ENCODE data around the gene CHST11. TPM values are rescaled to one million over a fixed set of nuclear protein-coding genes. Genes with fewer than 3 reads are reported as not detected.
"Not testable (repeated sequence)": the region's sequence is repeated elsewhere in the genome, so short reads cannot be mapped to it uniquely, and the experiment has no call there.

CHST11 gene
- total RNA-seq, 1 donor, result 10.8 TPM

DNA sequence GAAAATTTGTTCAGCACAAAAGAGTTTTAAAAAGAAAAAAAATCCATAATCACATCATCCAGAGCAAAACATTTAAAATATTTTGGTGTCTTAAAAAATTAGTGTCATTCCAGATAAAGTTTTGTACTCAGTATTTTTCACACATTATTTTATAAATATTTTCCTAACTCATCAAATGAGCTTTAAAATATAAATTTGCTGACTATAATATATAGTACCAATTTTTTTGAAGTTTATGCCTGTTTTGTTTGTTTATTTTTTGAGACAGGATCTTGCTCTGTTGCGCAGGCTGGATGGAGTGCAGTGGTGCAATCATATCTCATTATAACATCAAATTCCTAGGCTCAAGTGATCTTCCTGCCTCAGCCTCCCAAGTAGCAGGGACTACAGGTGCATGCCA, 337.2 kb downstream of the CHST11 start:
- H3K4me3 ChIP-seq (ENCODE audit: low read depth, low read length), result no peak overlapping the region
- TF ChIP-seq, protein P1, sequence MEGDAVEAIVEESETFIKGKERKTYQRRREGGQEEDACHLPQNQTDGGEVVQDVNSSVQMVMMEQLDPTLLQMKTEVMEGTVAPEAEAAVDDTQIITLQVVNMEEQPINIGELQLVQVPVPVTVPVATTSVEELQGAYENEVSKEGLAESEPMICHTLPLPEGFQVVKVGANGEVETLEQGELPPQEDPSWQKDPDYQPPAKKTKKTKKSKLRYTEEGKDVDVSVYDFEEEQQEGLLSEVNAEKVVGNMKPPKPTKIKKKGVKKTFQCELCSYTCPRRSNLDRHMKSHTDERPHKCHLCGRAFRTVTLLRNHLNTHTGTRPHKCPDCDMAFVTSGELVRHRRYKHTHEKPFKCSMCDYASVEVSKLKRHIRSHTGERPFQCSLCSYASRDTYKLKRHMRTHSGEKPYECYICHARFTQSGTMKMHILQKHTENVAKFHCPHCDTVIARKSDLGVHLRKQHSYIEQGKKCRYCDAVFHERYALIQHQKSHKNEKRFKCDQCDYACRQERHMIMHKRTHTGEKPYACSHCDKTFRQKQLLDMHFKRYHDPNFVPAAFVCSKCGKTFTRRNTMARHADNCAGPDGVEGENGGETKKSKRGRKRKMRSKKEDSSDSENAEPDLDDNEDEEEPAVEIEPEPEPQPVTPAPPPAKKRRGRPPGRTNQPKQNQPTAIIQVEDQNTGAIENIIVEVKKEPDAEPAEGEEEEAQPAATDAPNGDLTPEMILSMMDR (IDR thresholded peaks at IDR 0.05; ENCODE audit: insufficient read depth, low read length), result no peak
- no peak for DNase-seq (ENCODE audit: low read depth)

DNA sequence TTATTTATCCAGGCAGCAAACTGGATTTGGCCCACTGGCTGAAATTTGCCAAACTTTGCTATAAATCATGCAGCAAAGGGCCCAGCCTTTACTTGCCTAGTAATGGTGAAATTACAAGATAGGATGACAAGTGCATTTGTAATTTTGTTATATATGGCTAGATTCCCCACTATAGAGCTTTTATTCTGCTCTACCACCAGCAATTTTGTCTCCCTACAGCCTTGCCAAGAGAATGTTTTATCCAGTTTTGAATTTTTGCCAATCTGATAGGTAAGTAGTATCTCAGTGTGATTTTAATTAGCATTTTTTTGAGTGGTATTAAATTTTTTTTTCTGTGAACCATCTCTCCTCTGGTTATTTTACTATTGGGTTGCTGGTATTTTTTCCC, 339.7 kb downstream of the CHST11 start:
- peak; percentile 63 for DNase-seq (ENCODE audit: low read depth)
- no peak overlapping the region for H3K4me3 ChIP-seq (ENCODE audit: low read depth, low read length)
- TF ChIP-seq, protein P1 (IDR thresholded peaks at IDR 0.05; ENCODE audit: insufficient read depth, low read length), result no peak

DNA sequence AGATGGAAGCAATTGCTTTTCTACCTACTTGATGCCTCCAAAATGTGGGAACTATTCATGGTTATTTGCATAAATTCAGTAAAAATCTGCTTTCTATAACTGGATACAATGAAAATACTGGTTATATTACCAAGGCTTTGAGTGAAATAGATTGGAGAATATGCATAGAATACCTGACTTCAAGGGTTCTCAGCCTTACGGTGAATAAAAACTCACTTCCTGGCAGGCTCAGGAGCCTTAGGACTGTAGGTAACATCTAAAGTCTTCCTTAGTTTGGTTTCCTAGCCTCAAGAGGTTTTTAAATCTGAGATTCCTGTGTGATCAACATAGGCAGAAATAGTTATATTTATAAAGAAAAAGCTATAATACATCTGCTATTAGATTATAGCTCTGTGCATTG, 342.7 kb downstream of the CHST11 start:
- no peak overlapping the region for H3K4me3 ChIP-seq (ENCODE audit: low read depth, low read length)
- no peak for DNase-seq (ENCODE audit: low read depth)
- TF ChIP-seq, protein P1 (IDR thresholded peaks at IDR 0.05; ENCODE audit: insufficient read depth, low read length), result no peak

DNA sequence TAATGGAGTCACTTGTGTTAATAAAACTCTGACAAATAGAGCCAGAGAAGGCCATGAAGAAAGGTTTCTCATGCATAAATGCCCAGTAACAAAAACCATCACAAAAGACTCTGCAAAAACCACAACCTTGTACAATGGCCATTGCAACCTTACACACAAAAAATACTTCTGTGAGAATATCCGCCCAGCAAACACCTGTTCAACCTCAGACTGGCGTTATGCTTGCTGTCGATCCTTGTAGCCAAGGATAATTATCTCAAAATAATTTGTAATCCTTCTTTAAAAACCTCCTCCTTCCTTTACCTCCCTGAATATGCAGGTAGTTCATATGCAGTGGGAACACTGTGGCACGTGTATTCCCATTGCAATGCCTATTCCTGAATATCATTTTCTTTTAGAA, 344.3 kb downstream of the CHST11 start:
- no peak for DNase-seq (ENCODE audit: low read depth)
- TF ChIP-seq, protein P1 (IDR thresholded peaks at IDR 0.05; ENCODE audit: insufficient read depth, low read length), result no peak
- H3K4me3 ChIP-seq (ENCODE audit: low read depth, low read length), result no peak overlapping the region

DNA sequence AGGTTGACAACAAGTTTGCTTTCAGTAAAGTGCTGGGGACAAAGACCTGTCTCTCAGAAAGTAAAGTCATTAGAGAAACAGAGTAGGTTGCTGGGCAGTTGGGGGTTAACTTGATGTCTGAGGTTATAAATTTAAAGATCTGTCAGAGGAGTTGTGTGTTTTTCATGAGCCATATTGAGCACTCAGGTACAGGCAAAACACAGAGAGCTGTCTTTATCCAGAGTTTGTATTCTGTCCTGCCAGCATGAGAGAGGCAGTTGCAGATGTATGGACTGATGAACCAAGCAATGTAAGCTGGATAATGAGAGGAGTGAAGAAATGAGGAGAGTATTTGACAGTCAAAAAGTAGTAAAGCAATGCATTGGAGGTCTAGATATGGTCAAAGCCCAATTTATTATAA, 344.7 kb downstream of the CHST11 start:
- H3K4me3 ChIP-seq (ENCODE audit: low read depth, low read length), result no peak overlapping the region
- DNase-seq (ENCODE audit: low read depth), result no peak
- TF ChIP-seq, protein P1 (IDR thresholded peaks at IDR 0.05; ENCODE audit: insufficient read depth, low read length), result no peak

DNA sequence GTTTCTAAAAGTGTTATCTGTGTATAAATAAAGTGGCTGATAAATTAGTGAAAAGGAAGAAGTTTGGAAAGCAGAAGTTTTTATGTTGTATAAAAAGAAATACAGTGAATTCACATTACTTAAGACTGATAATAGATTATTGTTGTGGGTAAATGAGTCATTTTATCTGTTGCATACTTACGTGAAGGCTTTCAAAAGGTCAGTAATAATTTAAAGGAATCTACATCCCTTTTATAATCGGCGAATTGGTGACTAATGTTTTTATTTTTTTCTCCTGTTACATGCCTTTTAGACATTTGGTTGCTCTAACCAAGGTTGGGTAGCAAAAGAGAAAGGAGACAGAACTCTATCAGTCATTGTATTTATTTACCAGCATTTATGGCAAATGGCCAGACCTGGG, 345.5 kb downstream of the CHST11 start:
- H3K4me3 ChIP-seq (ENCODE audit: low read depth, low read length), result no peak overlapping the region
- peak; percentile 58 for DNase-seq (ENCODE audit: low read depth)
- TF ChIP-seq, protein P1 (IDR thresholded peaks at IDR 0.05; ENCODE audit: insufficient read depth, low read length), result no peak

DNA sequence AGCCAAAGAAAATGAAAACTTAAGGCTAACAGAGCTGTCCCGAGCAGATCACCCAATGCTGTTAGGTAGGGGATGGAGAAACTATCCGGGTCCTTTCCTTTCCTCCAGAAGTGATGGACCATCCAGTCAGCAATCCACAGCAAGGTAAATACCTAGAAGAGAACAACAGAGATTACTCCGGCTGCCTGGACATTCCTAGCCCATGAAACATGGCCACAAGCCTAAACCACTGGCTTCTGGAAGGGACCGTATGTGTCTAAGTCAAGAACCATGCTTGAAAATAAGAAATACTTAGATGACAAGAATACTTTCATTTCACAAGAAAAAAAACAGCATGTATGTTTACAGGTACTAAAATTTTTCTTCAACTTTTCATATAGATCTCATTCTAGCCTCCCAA, 348.4 kb downstream of the CHST11 start:
- H3K4me3 ChIP-seq (ENCODE audit: low read depth, low read length), result no peak overlapping the region
- TF ChIP-seq, protein P1 (IDR thresholded peaks at IDR 0.05; ENCODE audit: insufficient read depth, low read length), result no peak
- peak; percentile 69 for DNase-seq (ENCODE audit: low read depth)

DNA sequence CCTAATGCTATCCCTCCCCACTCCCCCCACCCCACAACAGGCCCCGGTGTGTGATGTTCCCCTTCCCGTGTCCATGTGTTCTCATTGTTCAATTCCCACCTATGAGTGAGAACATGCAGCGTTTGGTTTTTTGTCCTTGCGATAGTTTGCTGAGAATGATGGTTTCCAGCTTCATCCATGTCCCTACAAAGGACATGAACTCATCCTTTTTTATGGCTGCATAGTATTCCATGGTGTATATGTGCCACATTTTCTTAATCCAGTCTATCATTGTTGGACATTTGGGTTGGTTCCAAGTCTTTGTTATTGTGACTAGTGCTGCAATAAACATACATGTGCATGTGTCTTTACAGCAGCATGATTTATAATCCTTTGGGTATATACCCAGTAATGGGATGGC, 349.4 kb downstream of the CHST11 start:
- not testable (repeated sequence) for H3K4me3 ChIP-seq (ENCODE audit: low read depth, low read length); DNase-seq (ENCODE audit: low read depth)
